ENCODE results near the gene BTNL3.

- TF ChIP-seq POLR2AphosphoS5 (IDR thresholded peaks at IDR 0.05) (no peak), CTCF (IDR thresholded peaks at IDR 0.05) (no peak), POLR2A (IDR thresholded peaks at IDR 0.05) (no peak)
Measured at GRCh38 chr5:181028032-181028819, 39.6 kb downstream of the BTNL3 start.
